GM23248 (cell line): ENCODE measurements around the gene ZNF598.

Experiments
- EZH2 ChIP-seq: fragments of 200-600 bp; sonication (generic); IDR thresholded peaks from 2 replicates; pipeline ENCODE4 v1.6.1; 2018; ENCODE audit warnings: antibody characterized with exemption, mild to moderate bottlenecking; ENCODE audit not compliant: insufficient read depth, poor library complexity, severe bottlenecking
- EZH2phosphoT487 ChIP-seq: fragments of 200-600 bp; sonication (generic); IDR thresholded peaks from 2 replicates; pipeline ENCODE4 v1.6.1; 2018; ENCODE audit warnings: antibody characterized with exemption, moderate library complexity, mild to moderate bottlenecking, low read depth; ENCODE audit not compliant: insufficient read depth

DNA sequence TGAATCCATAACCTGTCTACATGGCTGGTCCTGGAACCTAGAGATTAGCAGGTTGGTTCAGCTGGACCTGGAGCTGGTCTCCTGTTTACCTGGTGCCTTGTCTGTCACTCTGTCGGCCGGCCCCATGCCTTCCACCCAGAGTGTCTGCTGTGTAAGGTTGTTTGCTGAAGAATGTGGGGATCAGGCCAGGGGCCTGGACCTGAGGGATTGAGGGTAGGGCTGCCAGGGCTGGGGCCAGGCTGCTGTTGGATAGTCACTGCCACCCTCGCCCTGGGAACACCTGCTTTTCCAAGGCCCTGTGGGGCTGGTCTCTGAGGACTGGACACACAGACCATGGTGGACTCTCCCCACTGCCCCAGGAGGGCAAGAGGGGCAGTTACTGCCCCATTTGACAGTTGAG lies 18.5 kb upstream of the ZNF598 start:
- no peak for TF ChIP-seq EZH2phosphoT487
- TF ChIP-seq EZH2 = no peak
